H1 (cell line): Measurements from ENCODE around the gene EVA1C. TPM values are rescaled to one million over a fixed set of nuclear protein-coding genes. Genes with fewer than 3 reads are reported as not detected.

Experiments
- CTCF ChIA-PET: fragments of 300-600 bp; sonication (Branson Sonifier 250); formaldehyde crosslinking; loops from one replicate; lab custom pipeline; 2021; ENCODE audit not compliant: partially characterized antibody; lab: Charles Lee
- POLR2A ChIA-PET: fragments of 300-600 bp; sonication (Branson Sonifier 250); formaldehyde crosslinking; loops from one replicate; lab custom pipeline; 2021; ENCODE audit warnings: inconsistent platforms; ENCODE audit not compliant: partially characterized antibody; lab: Charles Lee
- DNase-seq, 2 experiments: peaks; one replicate each; pipeline versions ENCODE4 v3.0.0 to v3.0.0-alpha.2; 2010 to 2022; ENCODE audit warnings: low spot score in 2 of 2, low read depth in 1 of 2, mixed read lengths in 1 of 2
- FAIRE-seq: peaks from 2 replicates; lab custom pipeline; 2011; peaks lifted over from hg19 to GRCh38; lab: Jason Lieb, UNC
- H2AFZ ChIP-seq: 2 replicates; pipeline ENCODE4 v1.8.1; 2012; ENCODE audit warnings: low read length, inconsistent platforms
- H2AK5ac ChIP-seq: 2 replicates; pipeline ENCODE4 v1.6.1; 2013; ENCODE audit warnings: low read depth, low read length
- H2BK120ac ChIP-seq: replicated peaks from 2 replicates; pipeline ENCODE3; 2013; ENCODE audit warnings: low read depth, low read length, inconsistent platforms
- H2BK12ac ChIP-seq: 2 replicates; pipeline ENCODE4 v1.6.1; 2013; ENCODE audit warnings: low read depth, low read length
- H2BK15ac ChIP-seq: 2 replicates; pipeline ENCODE4 v1.6.1; 2013; ENCODE audit warnings: low read length
- H2BK20ac ChIP-seq: 2 replicates; pipeline ENCODE4 v1.6.1; 2013; ENCODE audit warnings: low read length
- H2BK5ac ChIP-seq: 2 replicates; pipeline ENCODE4 v1.6.1; 2013; ENCODE audit warnings: low read depth, low read length
- H3K14ac ChIP-seq: 2 replicates; pipeline ENCODE4 v1.6.1; 2013; ENCODE audit warnings: inconsistent platforms; ENCODE audit not compliant: insufficient read length
- H3K18ac ChIP-seq: 2 replicates; pipeline ENCODE4 v1.6.1; 2013; ENCODE audit warnings: low read length; ENCODE audit errors: extremely low read depth
- H3K23ac ChIP-seq: 2 replicates; pipeline ENCODE4 v1.6.1; 2013; ENCODE audit warnings: inconsistent platforms; ENCODE audit not compliant: insufficient read length
- H3K23me2 ChIP-seq: 2 replicates; pipeline ENCODE4 v1.6.1; 2013; ENCODE audit warnings: low read depth, low read length
- H3K27ac ChIP-seq: 2 replicates; pipeline ENCODE4 v1.6.1; 2011; ENCODE audit warnings: low read depth, low read length, inconsistent platforms
- H3K27me3 ChIP-seq, 4 experiments: replicated peaks in 1 of 4; 1 replicate in 1 of 4; 2 replicates in 3 of 4; pipeline versions ENCODE4 v1.6.1 to v1.8.1; 2011 to 2013; ENCODE audit warnings: low read length in 3 of 4, mild to moderate bottlenecking in 3 of 4, inconsistent platforms in 2 of 4, mixed read lengths in 2 of 4, moderate library complexity in 1 of 4; ENCODE audit not compliant: control insufficient read depth in 3 of 4, insufficient read depth in 3 of 4; ENCODE audit errors: extremely low read depth in 1 of 4
- H3K36me3 ChIP-seq, 4 experiments: 2 replicates each; pipeline versions ENCODE4 v1.6.1 to v1.8.1; 2011 to 2013; ENCODE audit warnings: mild to moderate bottlenecking in 4 of 4, low read length in 3 of 4, moderate library complexity in 2 of 4, control low read depth in 1 of 4, inconsistent platforms in 1 of 4; ENCODE audit not compliant: insufficient read depth in 4 of 4, control insufficient read depth in 2 of 4
- H3K4ac ChIP-seq: replicated peaks from 2 replicates; pipeline ENCODE3; 2013; ENCODE audit warnings: low read length, low read depth, mixed read lengths, inconsistent platforms; ENCODE audit not compliant: insufficient read length
- H3K4me1 ChIP-seq, 4 experiments: replicated peaks in 1 of 4; 1 replicate in 1 of 4; 2 replicates in 3 of 4; pipeline versions ENCODE4 v1.6.1 to v1.8.1; 2011 to 2013; ENCODE audit warnings: low read length in 3 of 4, inconsistent platforms in 2 of 4, mixed read lengths in 1 of 4; ENCODE audit not compliant: insufficient read depth in 4 of 4, control insufficient read depth in 3 of 4
- H3K4me2 ChIP-seq, 2 experiments: 2 replicates each; pipeline versions ENCODE4 v1.6.1 to v1.8.1; 2011 to 2013; ENCODE audit warnings: low read depth in 2 of 2, low read length in 2 of 2, control low read depth in 1 of 2, inconsistent platforms in 1 of 2, mild to moderate bottlenecking in 1 of 2; ENCODE audit not compliant: insufficient read depth in 1 of 2
- H3K4me3 ChIP-seq, 4 experiments: fragments of 200-600, 300-600 bp in 1 of 4; sonication (generic), shearing (Covaris generic), sonication (Bioruptor Twin) in 1 of 4; 2 replicates each; pipeline versions ENCODE4 v1.5.1 to v1.8.1; 2011 to 2016; ENCODE audit warnings: low read length in 4 of 4, low read depth in 3 of 4, control low read depth in 2 of 4, inconsistent platforms in 2 of 4, mild to moderate bottlenecking in 2 of 4, mixed read lengths in 1 of 4, moderate library complexity in 1 of 4; ENCODE audit not compliant: insufficient read depth in 2 of 4; ENCODE audit errors: extremely low read depth in 1 of 4
- H3K56ac ChIP-seq: replicated peaks from 2 replicates; pipeline ENCODE3; 2013; ENCODE audit warnings: low read depth, mild to moderate bottlenecking, mixed read lengths, low read length, inconsistent platforms; ENCODE audit not compliant: insufficient read length
- H3K79me1 ChIP-seq: 2 replicates; pipeline ENCODE4 v1.6.1; 2013; ENCODE audit warnings: low read depth, low read length, control low read depth
- H3K79me2 ChIP-seq, 2 experiments: 2 replicates each; pipeline versions ENCODE4 v1.6.1 to v1.8.1; 2012 to 2013; ENCODE audit warnings: low read length in 2 of 2, mild to moderate bottlenecking in 2 of 2, inconsistent platforms in 1 of 2; ENCODE audit not compliant: insufficient read depth in 2 of 2, control insufficient read depth in 1 of 2
- H3K9ac ChIP-seq, 4 experiments: replicated peaks in 1 of 4; 1 replicate in 1 of 4; 2 replicates in 3 of 4; pipeline versions ENCODE4 v1.6.1 to v1.8.1; 2011 to 2013; ENCODE audit warnings: low read depth in 3 of 4, low read length in 3 of 4, control low read depth in 2 of 4, mild to moderate bottlenecking in 2 of 4, moderate library complexity in 2 of 4, inconsistent platforms in 1 of 4; ENCODE audit errors: extremely low read depth in 1 of 4
- H3K9me3 ChIP-seq, 2 experiments: 2 replicates each; pipeline versions ENCODE4 v1.6.1 to v1.8.1; 2012 to 2013; ENCODE audit warnings: mild to moderate bottlenecking in 2 of 2, moderate library complexity in 2 of 2, control low read depth in 1 of 2, inconsistent platforms in 1 of 2, low read depth in 1 of 2, low read length in 1 of 2, mixed read lengths in 1 of 2; ENCODE audit not compliant: insufficient read depth in 2 of 2
- H4K20me1 ChIP-seq, 2 experiments: replicated peaks in 1 of 2; 2 replicates each; pipeline versions ENCODE3 to v1.8.1; 2011 to 2013; ENCODE audit warnings: inconsistent platforms in 2 of 2, low read length in 2 of 2, mild to moderate bottlenecking in 1 of 2; ENCODE audit not compliant: insufficient read depth in 2 of 2, control insufficient read depth in 1 of 2
- H4K5ac ChIP-seq: 2 replicates; pipeline ENCODE4 v1.6.1; 2013; ENCODE audit warnings: low read length, low read depth, mixed read lengths, inconsistent platforms; ENCODE audit not compliant: insufficient read length
- H4K8ac ChIP-seq: 2 replicates; pipeline ENCODE4 v1.8.0; 2013; ENCODE audit warnings: mild to moderate bottlenecking, moderate library complexity, low read length, inconsistent platforms; ENCODE audit not compliant: insufficient read depth; ENCODE audit errors: extremely low read depth
- H4K91ac ChIP-seq: replicated peaks from 2 replicates; pipeline ENCODE3; 2013; ENCODE audit warnings: low read length, mixed read lengths, inconsistent platforms; ENCODE audit not compliant: insufficient read length
- CEBPB ChIP-seq: IDR thresholded peaks from 2 replicates; pipeline ENCODE4 v1.6.1; 2012; ENCODE audit warnings: low read depth, low read length
- GTF2F1 ChIP-seq: IDR thresholded peaks from 2 replicates; pipeline ENCODE4 v1.6.1; 2012; ENCODE audit warnings: low read depth, low read length, improper control_type of control experiment, borderline replicate concordance
- JUN ChIP-seq: IDR thresholded peaks from 2 replicates; pipeline ENCODE4 v1.6.1; 2011; ENCODE audit warnings: low read depth, mild to moderate bottlenecking, improper control_type of control experiment, low read length
- KDM4A ChIP-seq: IDR thresholded peaks from one replicate; pipeline ENCODE4 v1.7.1; 2012; ENCODE audit warnings: low read depth, mild to moderate bottlenecking, moderate library complexity, low read length, inconsistent platforms; ENCODE audit not compliant: severe bottlenecking
- MAFK ChIP-seq: IDR thresholded peaks from 2 replicates; pipeline ENCODE4 v1.6.1; 2012; ENCODE audit warnings: low read depth, mild to moderate bottlenecking, improper control_type of control experiment, low read length
- NANOG ChIP-seq: IDR thresholded peaks from 2 replicates; pipeline ENCODE4 v1.6.1; 2011; ENCODE audit warnings: low read length, low read depth, mild to moderate bottlenecking, inconsistent platforms; ENCODE audit not compliant: insufficient read depth, poor library complexity, severe bottlenecking
- POU5F1 ChIP-seq: IDR thresholded peaks from 2 replicates; pipeline ENCODE4 v1.6.1; 2011; ENCODE audit warnings: low read depth, mild to moderate bottlenecking, low read length, moderate library complexity
- RAD21 ChIP-seq, 2 experiments: IDR thresholded peaks in 1 of 2; conservative IDR thresholded peaks in 1 of 2; 2 replicates each; pipeline ENCODE4 v1.6.1; 2011; ENCODE audit warnings: low read depth in 2 of 2, low read length in 2 of 2, improper control_type of control experiment in 1 of 2, inconsistent platforms in 1 of 2, mild to moderate bottlenecking in 1 of 2, moderate library complexity in 1 of 2
- RNF2 ChIP-seq: fragments of 200-900, 300-1000 bp; sonication (generic); IDR thresholded peaks from 2 replicates; pipeline ENCODE4 v1.7.1; 2016; ENCODE audit warnings: borderline replicate concordance, low read depth, mild to moderate bottlenecking, antibody characterized with exemption, low read length; ENCODE audit not compliant: poor library complexity, severe bottlenecking; ENCODE audit errors: missing control alignments
- RXRA ChIP-seq: IDR thresholded peaks from 2 replicates; pipeline ENCODE4 v1.6.1; 2011; ENCODE audit warnings: low read depth, mild to moderate bottlenecking, low read length, moderate library complexity; ENCODE audit not compliant: insufficient read depth
- SIRT6 ChIP-seq: IDR thresholded peaks from one replicate; pipeline ENCODE4 v1.7.1; 2012; ENCODE audit warnings: low read length, inconsistent platforms
- WGBS, 2 experiments: shearing (Covaris generic) in 1 of 2; methylation state at CpG; one replicate each; pipeline versions ENCODE4 v1.1.6 to v1.1.7; 2013 to 2015; ENCODE audit warnings: low lambda C conversion rate in 2 of 2, mixed read lengths in 2 of 2, inconsistent platforms in 1 of 2, low coverage in 1 of 2, missing lambda C conversion rate in 1 of 2; ENCODE audit not compliant: insufficient replicate concordance in 2 of 2, insufficient coverage in 1 of 2, insufficient read length in 1 of 2; ENCODE audit errors: extremely low coverage in 1 of 2, missing lambda C conversion rate in 1 of 2; 5-methylcytosine and 5-hydroxymethylcytosine counted together
- polyA plus RNA-seq, 7 experiments: library from polyadenylated mRNA; depleted of rRNA in 3 of 7; stranded (reverse) in 5 of 7; unstranded in 2 of 7; fragments of >200 nt in 5 of 7; fragments of 200-250 nt in 2 of 7; gene quantifications; 1 replicate in 5 of 7; 2 replicates in 1 of 7; 4 replicates in 1 of 7; pipeline versions ENCODE4 v1.2.1 to v1.2.3, GENCODE V29; 2011 to 2013; ENCODE audit warnings: missing spikeins in 2 of 7, mixed read lengths in 2 of 7
- total RNA-seq: library from RNA; stranded (reverse); fragmentation: NEBNext Ultra II Directional; extraction: Animal tissue kit (Norgen Biotek cat#: 25700); gene quantifications from 2 replicates; pipeline ENCODE4 v1.2.1, GENCODE V29; 2021
- TF ChIP-seq, protein P1 (sequence below): IDR thresholded peaks from 2 replicates; pipeline ENCODE4 v1.6.1; 2011; ENCODE audit warnings: low read length, improper control_type of control experiment

Gene EVA1C
- total and polyA plus RNA-seq, 2 of the 8 experiments (the other 6 are each of a cell fraction or from before 2014, with no cell fraction given), result 2.6 to 3.6 TPM

DNA sequence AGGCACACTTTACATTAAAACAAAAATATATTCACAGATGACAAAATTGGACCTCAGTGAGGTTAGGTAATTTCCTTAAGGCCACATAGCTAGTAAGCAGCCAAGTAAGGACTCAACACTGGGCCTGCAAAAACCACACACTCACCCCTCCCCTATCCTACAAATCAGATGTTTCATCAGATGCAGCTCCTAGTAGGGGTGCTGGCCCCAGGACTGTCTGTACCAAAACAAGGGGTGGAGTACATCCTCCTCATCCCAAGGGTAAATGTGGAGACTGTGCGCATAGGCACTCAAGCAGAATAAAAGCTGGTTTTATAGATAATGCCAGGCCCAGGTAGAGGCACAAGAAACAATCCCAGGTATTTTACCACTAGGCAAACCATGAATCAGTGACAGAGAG, 45.3 kb upstream of the EVA1C start:
- H4K91ac ChIP-seq, result no peak overlapping the region
- no peak overlapping the region for H2AK5ac ChIP-seq
- H3K27me3 ChIP-seq, result no peaks in the 10 kb centered on the region
- H2BK120ac ChIP-seq, result no peak overlapping the region
- peaks cover 18 to 78% (median 62%) of the 10 kb centered on the region in 4 experiments for H3K36me3 ChIP-seq
- FAIRE-seq, result no peak
- no peak overlapping the region for H2BK5ac ChIP-seq
- no peak for DNase-seq
- H3K9ac ChIP-seq, result no peak overlapping the region
- no peak overlapping the region for H3K27ac ChIP-seq
- ChIA-PET POLR2A (interaction anchor here (1.8 kb wide), 1 partner anchor 11 kb away, joined by 4 read pairs; no protein-coding TSS in a partner anchor), CTCF (interaction anchor here (0.7 to 1.1 kb wide), 2 partner anchors 17 to 36 kb away, joined by 3 to 5 read pairs; no protein-coding TSS in a partner anchor)
- H3K79me1 ChIP-seq, result peaks cover 4% of the 10 kb centered on the region; the same call in 1 of the 2 replicates
- H3K23me2 ChIP-seq, result no peaks in the 10 kb centered on the region
- H3K14ac ChIP-seq, result no peak overlapping the region
- no peaks in the 10 kb centered on the region for H3K4me1 ChIP-seq
- H3K23ac ChIP-seq, result no peak overlapping the region
- H3K4ac ChIP-seq, result no peak overlapping the region
- H2BK20ac ChIP-seq, result no peak overlapping the region
- no peak overlapping the region for H3K56ac ChIP-seq
- H2BK15ac ChIP-seq, result no peak overlapping the region
- H3K4me3 ChIP-seq, result no peak overlapping the region
- no peak overlapping the region for H4K8ac ChIP-seq
- H2BK12ac ChIP-seq, result no peak overlapping the region
- H4K20me1 ChIP-seq, result peaks cover 0 to 7% of the 10 kb centered on the region in 2 experiments
- H3K79me2 ChIP-seq, result no peaks in the 10 kb centered on the region
- no peaks in the 10 kb centered on the region for H3K9me3 ChIP-seq
- H3K4me2 ChIP-seq, result no peak overlapping the region
- no peak overlapping the region for H4K5ac ChIP-seq
- H2AFZ ChIP-seq, result no peak overlapping the region
- WGBS, 2 experiments, result 94% methylated on average over 1 of the region's 1 CpG; no CpG with 5 or more reads in 1 of the 2 experiments
- no peak overlapping the region for H3K18ac ChIP-seq
- TF ChIP-seq SIRT6 (no peak), GTF2F1 (no peak), CEBPB (no peak), NANOG (no peak), RAD21 (IDR thresholded peaks at IDR 0.05 in 1 of 2, conservative IDR thresholded peaks at IDR 0.05 in 1 of 2; ENCODE audit: low read depth in 2 of 2, low read length in 2 of 2) (no peak), KDM4A (no peak), RXRA (no peak), POU5F1 (no peak), JUN (no peak), RNF2 (no peak), MAFK (no peak)
- TF ChIP-seq, protein P1, sequence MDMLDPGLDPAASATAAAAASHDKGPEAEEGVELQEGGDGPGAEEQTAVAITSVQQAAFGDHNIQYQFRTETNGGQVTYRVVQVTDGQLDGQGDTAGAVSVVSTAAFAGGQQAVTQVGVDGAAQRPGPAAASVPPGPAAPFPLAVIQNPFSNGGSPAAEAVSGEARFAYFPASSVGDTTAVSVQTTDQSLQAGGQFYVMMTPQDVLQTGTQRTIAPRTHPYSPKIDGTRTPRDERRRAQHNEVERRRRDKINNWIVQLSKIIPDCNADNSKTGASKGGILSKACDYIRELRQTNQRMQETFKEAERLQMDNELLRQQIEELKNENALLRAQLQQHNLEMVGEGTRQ, result no peak
